ENCODE data around the gene GRM7.

The GRM7 gene

GRCh38 chr3:7249493-7250076 lies 388.7 kb downstream of the GRM7 start:
- DNase-seq: no peak

- no peak for DNase-seq
These were observed 393.3 kb downstream of the GRM7 start for GRCh38 chr3:7254251-7254650.

GRCh38 chr3:7260975-7261374 lies 400.1 kb downstream of the GRM7 start:
- no peak for DNase-seq

GRCh38 chr3:7263347-7264195 lies 402.7 kb downstream of the GRM7 start:
- no peak for DNase-seq

- no peak for DNase-seq
These were observed 403.2 kb downstream of the GRM7 start for GRCh38 chr3:7264196-7264526.

- no peak for DNase-seq
These were observed 404.8 kb downstream of the GRM7 start for GRCh38 chr3:7265736-7266135.

GRCh38 chr3:7266551-7266950 lies 405.6 kb downstream of the GRM7 start:
- DNase-seq: no peak

- no peak for DNase-seq
These were observed 409.8 kb downstream of the GRM7 start for GRCh38 chr3:7270731-7271130.

- no peak for DNase-seq
These were observed 410.7 kb downstream of the GRM7 start for GRCh38 chr3:7271631-7272030.

- no peak for DNase-seq
These were observed 411.3 kb downstream of the GRM7 start for GRCh38 chr3:7272203-7272602.

- DNase-seq: no peak
These were observed 414.5 kb downstream of the GRM7 start for GRCh38 chr3:7275396-7275795.

- DNase-seq: no peak
These were observed 419.4 kb downstream of the GRM7 start for GRCh38 chr3:7280318-7280717.

- DNase-seq: no peak
These were observed 422.1 kb downstream of the GRM7 start for GRCh38 chr3:7282988-7283387.

- peak in 2 of 3 experiments; percentile 1 to 31 for DNase-seq
These were observed 424.6 kb downstream of the GRM7 start for GRCh38 chr3:7285505-7285904.

GRCh38 chr3:7288133-7288532 lies 427.2 kb downstream of the GRM7 start:
- DNase-seq: no peak

- DNase-seq: no peak
These were observed 428.2 kb downstream of the GRM7 start for GRCh38 chr3:7289121-7289520.

- no peak for DNase-seq
These were observed 429.3 kb downstream of the GRM7 start for GRCh38 chr3:7290077-7290825.

- no peak for DNase-seq
These were observed 431.4 kb downstream of the GRM7 start for GRCh38 chr3:7292362-7292761.

GRCh38 chr3:7293286-7293685 lies 432.4 kb downstream of the GRM7 start:
- DNase-seq: no peak

- DNase-seq: no peak
These were observed 444.6 kb downstream of the GRM7 start for GRCh38 chr3:7305561-7305960.

- no peak for DNase-seq
These were observed 446.0 kb downstream of the GRM7 start for GRCh38 chr3:7306901-7307300.

- DNase-seq: no peak
These were observed 446.5 kb downstream of the GRM7 start for GRCh38 chr3:7307410-7307809.

- no peak for DNase-seq
These were observed 448.8 kb downstream of the GRM7 start for GRCh38 chr3:7309641-7310102.

- no peak for DNase-seq
These were observed 454.1 kb downstream of the GRM7 start for GRCh38 chr3:7315037-7315436.
